ENCODE measurements around the gene TIMMDC1.

DNA sequence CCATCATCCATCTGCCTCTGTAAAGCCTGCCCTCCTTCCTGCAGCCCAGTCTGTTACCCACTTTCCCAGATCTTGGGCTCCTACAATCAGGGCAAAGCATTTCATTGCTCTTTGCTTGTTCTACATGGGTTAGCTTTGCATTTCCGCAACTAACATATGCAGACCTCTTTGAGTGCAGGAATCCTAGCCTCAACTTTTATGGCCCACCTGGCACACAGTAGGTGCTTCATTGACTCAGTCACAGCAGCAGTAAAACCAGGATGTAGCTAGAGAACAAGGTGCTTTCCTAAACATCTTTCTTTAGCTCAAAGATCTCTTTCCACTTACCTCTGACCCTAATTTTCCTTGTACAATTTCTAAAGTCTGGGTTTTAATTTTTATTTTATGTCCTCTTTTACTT lies 57.6 kb downstream of the TIMMDC1 start:
- TF ChIP-seq, protein P1, sequence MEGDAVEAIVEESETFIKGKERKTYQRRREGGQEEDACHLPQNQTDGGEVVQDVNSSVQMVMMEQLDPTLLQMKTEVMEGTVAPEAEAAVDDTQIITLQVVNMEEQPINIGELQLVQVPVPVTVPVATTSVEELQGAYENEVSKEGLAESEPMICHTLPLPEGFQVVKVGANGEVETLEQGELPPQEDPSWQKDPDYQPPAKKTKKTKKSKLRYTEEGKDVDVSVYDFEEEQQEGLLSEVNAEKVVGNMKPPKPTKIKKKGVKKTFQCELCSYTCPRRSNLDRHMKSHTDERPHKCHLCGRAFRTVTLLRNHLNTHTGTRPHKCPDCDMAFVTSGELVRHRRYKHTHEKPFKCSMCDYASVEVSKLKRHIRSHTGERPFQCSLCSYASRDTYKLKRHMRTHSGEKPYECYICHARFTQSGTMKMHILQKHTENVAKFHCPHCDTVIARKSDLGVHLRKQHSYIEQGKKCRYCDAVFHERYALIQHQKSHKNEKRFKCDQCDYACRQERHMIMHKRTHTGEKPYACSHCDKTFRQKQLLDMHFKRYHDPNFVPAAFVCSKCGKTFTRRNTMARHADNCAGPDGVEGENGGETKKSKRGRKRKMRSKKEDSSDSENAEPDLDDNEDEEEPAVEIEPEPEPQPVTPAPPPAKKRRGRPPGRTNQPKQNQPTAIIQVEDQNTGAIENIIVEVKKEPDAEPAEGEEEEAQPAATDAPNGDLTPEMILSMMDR (IDR thresholded peaks at IDR 0.05) = no peak
- TF ChIP-seq POLR2A (IDR thresholded peaks at IDR 0.05) = no peak
